Measurements from ENCODE around the gene SNRPN.
"Not testable (repeated sequence)": the region's sequence is repeated elsewhere in the genome, so short reads cannot be mapped to it uniquely, and the experiment has no call there.

SNRPN gene

GRCh38 chr15:24971772-24972171 lies 17.0 kb downstream of the SNRPN start:
- DNase-seq, result no peak

DNA sequence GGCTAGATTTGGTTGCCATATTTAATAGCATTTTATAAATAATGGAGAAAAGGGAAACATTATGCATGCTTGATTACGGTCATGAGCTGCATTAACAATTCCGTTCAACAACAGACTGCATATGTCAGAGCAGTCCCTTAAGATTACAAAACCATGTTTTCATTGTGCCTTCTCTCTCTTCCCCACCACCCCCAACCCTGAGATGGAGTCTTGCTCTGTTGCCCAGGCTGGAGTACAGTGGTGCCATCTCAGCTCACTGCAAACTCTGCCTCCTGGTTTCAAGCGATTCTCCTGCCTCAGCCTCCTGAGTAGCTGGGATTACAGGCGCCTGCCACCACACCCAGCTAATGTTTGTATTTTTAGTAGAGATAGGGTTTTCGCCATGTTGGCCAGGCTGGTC lies 17.9 kb downstream of the SNRPN start:
- not testable (repeated sequence) for DNase-seq

GRCh38 chr15:24976932-24977331 lies 22.1 kb downstream of the SNRPN start:
- no peak for DNase-seq

DNA sequence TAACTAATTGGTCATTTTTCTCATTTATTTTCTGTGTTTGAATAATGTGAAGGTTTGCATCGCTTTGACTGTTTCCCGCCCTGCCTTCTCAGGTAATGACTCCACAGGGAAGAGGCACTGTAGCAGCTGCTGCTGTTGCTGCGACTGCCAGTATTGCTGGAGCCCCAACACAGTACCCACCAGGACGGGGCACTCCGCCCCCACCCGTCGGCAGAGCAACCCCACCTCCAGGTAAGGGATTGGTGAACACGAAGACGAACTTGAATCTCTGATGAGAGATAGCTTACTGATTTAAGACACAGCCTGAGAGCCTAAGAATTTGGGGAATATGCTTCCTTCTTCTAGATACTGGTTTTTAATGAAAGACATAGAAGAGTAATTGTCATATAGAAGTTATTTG lies 22.9 kb downstream of the SNRPN start:
- no peak for DNase-seq

GRCh38 chr15:24985224-24985623 lies 30.4 kb downstream of the SNRPN start:
- no peak for DNase-seq

DNA sequence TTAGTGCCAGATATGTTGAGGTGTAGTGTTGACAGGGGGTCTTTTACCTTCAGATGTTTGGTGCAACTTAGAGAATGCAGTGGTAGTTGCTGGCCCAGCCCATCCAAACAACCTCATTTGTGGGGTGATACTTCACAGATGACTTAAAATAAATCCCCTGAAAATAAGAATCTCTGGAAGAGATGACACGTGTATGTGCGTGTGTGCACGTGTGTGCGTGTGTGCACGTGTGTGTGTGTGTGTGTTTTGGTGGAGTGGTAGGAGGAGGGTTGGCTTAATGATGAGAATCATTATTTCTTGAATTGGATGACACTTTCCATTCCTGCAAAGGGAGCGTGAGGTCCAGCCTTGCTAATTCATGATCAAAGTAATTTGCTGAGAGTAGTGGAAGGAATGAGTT lies 31.9 kb downstream of the SNRPN start:
- no peak for DNase-seq

- no peak for DNase-seq
These were observed 64.6 kb downstream of the SNRPN start for GRCh38 chr15:25019434-25019833.

DNA sequence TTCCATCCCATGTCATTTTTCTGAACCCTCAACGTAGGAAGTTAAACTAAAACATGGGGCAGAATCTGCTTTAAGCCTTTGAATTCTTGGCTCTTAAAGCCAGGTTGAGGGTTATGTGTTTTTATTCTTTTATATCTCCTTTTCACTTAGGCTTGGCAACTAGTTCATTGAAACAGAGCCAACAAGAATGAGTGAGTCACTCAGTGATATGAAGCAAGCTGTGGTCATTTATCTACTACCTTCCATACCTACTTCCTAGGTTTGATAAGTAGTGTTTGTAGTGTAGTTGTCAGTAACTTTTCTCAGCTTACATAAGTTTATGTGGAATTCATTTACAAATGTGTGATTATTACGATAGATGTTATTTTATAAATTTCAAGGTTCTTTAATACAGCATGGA lies 67.4 kb downstream of the SNRPN start:
- no peak for DNase-seq

Measured in SHP77 treated with DMSO at 0.1 percent for 48 hours (cell line).